Fibroblast of skin of scalp (primary cell): ENCODE data around the gene PEPD.
A peak's percentile ranks its signal among the peaks of the same experiment; 100 is the strongest.

Experiments used
- DNase-seq: peaks from one replicate; pipeline ENCODE4 v3.0.0-alpha.2; 2013

The PEPD gene

DNA sequence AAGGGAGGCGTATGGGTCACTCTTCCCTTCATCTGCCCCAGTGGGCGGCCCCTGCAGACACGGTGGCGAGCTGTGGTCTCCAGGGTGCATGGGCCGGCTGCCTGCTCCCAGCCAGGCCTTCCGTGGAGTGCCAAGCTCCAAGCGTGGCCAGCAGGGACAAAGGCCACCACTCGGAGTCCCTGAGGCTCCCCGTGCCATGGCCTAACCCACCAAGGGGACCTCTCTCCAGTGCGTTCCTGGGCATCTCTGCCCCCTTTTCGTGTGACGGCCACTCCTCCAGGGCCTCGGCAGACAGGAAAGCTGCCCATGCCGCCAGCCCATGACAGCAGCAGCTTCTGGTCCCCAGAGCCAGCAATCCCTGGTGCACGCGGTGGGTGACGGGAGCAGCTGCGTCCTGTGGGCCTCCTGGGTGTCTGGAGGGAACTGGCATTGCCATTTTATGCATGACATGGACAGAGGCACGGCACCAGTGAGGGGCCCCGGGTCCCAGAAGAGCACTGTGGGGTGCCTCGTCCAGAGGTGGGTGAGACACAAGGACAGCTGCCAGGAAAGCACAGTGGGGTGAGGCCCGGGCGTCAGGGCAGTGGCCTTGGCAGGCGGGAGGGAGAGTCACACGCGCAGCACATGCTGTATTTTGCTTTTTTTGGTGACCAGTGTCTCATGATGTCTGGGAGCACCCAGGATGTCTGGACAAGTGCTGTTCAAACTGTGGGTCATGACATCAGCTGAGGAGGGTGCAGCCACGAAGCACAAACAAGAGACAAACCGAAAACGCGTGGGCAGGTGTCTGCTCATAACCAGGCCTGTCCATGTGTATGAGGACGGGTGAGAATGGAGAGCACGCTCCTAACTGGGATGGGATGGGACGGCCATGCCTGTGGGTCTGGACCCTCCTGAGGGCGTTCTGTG, 115.8 kb downstream of the PEPD start:
- no peak for DNase-seq

DNA sequence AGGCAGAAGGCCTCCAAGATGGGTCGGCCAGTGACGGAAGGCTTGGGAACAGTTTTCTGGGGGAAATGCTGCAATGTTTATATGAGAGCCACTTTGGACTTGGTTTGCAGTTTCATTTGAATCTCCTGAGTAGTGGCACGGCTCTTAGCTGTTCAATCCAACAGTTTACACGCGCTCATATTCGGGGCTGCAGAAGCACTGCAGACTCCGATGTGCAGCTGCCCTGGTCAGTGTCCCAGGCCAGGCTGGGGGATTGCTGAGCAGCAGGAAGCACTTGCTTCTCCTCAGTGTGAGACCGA, 116.4 kb downstream of the PEPD start:
- DNase-seq = no peak

- no peak for DNase-seq
Measured at GRCh38 chr19:33404506-33405253, 116.9 kb downstream of the PEPD start.

DNA sequence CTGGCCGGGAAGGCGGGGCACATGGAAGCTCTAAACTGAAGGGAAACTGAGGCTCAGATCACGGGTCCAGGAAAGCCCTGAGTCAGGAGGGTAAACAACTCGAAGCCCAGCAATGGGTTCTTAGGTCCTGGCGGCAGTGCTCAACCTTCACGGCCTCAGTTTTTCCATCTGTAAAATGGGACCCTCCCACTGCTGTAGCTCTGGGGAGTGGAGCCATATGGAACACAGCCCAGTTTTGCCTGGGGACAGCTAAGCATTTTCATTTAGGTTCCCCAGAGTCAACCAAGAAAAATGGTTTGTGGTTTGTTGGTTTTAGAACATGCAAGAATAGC, 117.7 kb downstream of the PEPD start:
- DNase-seq = no peak

DNA sequence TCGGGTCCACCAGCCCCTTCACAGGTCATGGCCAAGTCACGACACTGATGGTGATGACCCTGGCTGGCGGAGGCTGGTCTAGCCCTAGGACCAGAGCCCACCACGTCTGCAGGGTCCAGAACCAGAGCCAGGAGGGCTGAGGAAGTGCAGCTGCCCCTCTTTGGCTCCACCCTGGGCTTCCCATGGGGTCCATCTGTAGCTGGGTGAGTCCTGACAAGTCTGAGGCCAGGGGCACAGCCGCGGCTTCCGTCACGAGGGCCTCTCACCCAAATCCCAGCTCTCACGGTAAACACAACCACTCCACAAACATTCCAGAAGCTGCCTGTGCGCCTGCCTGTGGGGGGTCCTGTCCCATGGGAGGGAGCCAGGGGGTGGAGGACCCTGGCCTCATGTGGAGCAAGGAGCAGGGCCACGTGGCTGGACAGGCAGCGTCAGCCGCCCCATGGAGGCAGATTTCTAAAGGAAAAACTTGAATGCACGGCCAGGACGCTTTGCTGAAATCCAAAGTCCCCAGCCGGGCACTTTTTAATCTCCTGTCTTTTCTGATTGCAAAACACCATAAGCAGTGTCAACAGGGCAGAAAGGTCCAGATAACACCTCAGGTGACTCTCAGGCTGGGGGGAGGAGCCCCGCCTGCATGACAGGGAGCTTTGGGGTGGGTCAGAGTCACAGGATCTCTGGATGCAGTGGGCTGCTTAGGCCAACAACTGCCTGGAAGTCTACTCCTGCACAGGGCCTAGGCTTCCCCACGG, 118.2 kb downstream of the PEPD start:
- DNase-seq = no peak

DNA sequence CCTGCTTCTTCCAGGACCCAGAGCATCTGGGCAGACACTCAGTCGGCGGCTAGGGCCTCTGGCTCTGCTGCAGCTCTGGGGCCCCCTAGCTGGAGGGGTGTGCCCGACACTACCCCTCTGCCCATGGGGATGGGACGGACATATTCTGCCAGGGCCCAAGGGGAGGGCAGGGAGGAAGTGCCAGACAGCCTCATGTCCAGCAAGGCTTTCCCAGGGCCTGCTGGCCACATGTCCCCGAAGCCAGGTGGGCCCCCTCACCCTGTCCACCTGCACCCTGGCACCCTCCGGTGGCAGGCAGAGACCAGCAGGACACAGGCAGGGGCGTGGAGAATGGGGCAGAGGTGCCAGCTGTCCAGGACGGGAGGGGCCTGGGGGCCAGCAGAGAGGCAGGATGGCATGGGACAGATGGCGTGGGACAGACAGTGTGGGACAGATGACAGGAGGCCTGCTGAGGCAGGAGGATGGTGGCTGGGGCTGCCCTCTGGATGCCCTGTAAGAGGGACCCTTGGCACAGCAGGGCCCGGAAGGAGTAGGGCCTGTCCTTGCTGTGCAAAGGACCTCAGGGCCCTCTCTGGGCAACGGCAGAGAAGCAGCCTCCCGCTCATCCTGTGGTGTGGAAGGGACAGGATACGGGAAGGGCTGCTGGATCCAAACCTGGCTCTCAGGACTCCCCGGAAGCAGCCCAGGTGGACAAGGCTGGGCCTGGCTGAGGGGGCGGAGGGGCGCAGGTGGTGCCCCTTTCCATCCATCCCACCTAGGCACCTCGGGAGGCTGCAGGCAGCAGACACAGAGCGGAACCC, 119.0 kb downstream of the PEPD start:
- DNase-seq = no peak

- no peak for DNase-seq
Measured at GRCh38 chr19:33401683-33402420, 119.7 kb downstream of the PEPD start.

DNA sequence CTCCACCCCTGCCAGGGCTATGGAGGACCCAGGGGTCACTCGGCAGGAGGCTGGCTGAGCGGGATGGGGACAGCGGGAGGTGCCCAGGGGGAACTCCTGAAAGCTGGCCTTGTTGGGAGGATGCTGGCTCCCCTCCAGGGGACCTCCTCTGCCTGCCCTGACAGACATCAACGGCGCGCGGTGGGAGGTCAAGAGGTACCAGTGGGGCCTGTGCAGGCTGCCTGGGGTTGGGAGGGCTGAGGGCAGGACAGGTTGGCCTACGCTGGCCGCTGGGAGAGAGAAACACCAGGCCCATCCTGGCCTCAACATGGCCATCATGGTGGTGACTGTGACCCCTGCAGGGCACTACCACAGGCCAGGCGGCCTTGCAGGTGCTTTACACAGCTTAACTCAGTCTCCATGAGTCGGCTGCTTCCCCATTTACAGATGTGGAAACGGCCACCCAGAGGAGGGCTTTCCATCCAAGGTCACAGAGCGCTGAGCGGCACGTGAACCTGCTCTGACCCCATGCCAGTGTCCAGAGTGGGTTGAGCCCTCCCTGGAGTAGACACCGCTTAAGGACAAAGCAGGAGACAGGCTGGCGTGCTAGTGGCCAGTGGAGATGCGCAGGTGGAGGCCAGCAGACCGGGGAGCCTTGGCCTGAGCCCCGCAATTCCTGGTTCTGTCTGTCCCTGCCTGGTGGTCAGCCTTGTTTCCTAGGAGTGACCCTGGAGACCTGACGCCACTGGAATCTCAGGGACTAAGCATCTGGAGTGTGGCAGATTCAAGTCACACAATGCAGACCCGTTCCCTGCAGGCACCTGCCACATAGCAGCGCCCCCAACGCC, 120.5 kb downstream of the PEPD start:
- no peak for DNase-seq

DNA sequence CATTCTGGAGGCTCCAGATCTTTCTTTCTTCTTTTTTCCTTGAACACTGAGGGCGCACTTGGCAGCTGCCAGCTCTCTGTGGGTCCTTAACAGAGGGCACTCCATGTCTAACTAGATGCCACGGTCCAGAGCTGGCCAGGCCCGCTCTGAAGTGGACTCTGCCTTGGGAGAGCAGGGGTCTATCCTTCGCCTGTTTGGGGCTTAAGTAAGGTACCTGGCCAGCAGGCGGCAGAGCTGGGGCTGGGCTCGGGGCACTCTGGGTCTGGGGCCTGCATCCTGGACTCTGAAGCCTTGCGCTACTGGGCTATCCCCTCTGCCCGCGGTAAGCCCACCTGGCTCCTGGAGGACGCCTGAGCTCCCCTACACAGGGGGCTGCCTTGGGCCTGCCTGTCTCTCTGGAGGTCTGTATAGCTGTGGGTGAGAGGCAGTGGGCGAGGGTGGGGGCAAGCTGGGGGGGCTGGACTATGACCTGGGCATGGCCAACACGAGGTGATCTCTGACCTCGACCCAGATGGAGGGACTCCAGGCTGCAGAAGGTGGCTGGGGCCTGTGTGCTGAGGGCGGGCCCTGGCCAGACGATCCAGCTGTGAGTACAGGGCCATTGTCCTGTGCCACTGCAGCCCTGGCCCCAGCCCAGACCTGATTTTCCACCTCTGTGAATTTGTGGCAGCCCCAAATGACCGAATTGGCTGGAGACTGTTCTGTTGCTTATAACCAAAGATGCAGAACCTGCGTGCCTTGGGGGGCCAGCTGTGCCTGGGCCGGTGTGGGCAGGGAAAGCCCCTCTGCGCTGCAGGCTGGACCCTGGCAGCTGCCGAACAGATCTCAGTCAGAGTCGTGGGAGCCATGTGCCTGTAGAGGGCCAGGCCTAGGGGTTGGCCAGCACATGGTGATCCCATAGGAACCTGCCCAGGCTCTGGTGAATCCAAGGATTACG, 121.6 kb downstream of the PEPD start:
- no peak for DNase-seq

- DNase-seq = no peak
Measured at GRCh38 chr19:33399081-33399744, 122.4 kb downstream of the PEPD start.

DNA sequence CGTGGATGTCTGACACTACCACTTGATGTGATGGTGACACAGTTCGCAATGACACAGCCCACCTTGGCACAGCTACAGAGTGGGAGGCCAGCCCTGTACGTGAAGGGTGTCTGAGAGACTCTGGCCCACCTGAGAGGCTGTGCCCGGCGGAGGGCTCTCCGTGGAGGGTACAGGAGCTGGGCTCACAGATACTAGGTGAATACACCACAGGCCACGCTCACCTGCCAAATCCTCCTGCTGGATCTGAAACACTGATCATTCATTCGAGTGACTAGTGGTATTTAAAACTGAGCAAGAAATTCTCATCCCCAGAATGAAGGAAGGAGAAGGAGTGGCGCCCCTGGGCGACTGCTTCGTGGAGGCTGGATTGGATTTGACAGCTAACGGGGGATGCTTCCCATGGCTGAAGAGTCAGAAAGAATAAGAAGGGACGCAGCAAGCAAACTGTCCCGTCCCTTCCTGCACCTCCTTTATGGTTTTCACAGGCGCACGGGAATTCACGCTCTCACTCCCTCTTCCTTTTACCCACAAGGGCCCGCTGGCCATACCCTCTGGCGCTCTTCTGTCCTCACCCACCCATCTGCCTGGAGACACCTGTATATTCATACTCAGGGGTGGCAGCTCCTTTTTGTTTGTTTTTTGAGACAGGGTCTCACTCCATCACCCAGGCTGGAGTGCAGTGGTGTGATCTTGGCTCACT, 123.1 kb downstream of the PEPD start:
- no peak for DNase-seq

DNA sequence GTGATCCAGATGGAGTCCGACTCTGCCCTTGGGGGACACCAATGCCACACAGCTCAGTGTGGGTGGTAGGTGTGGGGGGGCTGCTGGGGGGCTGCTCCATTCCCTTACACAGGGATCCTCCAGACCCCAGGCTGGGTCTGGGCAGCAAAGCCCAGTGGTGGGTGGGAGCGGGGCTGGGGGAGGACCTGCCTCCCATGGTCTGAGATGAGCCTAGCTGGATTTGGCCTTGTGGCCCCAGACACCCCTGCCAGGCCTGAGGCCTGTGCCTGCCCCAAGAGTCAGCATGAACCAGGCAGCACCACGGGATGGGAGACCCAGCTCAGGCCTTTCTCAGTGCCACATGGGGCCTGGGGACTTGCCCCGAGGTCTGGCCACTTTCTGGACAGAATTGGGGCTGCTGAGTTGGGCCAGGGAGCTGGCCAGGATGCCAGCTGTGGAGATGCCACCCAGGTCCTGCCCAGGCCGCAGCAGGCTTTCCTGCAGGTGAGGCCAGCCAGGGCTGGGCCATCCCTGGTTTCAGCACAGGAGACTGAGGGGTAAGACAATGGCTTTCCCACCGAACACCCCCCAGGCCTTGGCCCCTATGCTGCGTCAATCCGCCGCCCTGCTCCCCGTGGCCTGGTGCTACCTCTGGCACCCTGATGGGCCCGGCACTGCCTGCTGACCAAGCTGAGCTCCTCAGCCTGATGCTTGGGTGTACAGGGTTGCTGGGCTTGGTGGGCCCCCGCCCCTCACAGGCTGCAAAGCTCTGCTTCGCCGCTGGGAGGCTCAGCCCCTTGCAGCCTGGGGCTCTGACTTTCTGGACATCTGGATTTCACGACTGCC, 123.8 kb downstream of the PEPD start:
- no peak for DNase-seq

GRCh38 chr19:33396701-33397535, 124.7 kb downstream of the PEPD start:
- DNase-seq = peak; percentile 69

DNA sequence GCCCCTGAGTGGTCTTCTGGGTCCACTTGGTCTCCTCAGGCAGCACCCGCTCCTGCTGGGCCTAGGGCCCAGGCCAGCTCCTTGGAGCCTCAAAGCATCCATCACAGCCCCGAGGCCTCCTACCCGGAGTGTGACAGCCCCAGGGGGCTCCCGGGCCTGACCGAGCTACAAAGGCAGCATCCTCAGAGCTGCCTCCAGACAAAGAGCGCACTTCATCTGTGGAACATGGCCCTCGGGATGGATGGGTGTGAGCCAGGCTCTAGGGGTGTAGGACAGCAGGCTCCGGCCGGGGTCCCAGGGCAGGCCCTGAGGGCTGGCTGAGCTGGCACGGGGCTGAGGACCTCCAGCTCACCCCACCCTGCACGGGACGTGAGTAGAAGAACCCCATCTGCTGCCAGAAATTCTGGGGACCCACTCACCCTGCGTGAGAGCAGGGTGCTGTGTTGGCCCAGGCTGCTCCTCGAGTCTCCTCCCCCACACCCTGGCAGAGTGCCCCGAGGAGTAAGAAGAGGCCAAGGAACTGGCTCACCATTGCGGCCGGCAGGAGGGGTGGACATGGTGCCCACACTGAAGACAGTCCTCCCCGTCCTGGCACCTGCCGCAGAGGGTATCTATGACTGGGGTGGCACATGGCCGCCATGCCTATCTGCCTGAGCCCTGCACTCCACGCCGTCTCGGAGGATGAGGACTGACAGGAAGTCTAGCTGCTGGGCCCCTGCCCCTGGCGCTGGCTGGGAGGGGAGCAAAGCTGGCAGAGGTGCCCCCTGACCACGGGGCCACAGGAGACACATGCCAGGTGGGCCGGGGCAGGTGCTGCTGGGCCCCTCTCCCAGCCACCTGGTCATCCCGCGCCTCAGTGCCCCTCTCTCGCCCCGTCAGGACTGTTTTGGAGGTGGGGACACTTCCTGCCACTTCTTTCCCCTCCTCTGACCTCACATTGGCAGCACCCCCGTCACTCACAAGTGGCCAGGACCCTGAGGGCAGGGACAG, 125.7 kb downstream of the PEPD start:
- no peak for DNase-seq
